NCI-H345 (cell line): Measurements from ENCODE around the gene FGF16.
"Not testable (repeated sequence)": the region's sequence is repeated elsewhere in the genome, so short reads cannot be mapped to it uniquely, and the experiment has no call there.

ENCODE experiments used
- DNase-seq: peaks from one replicate; lab custom pipeline; 2025; lab: John Stamatoyannopoulos, UW

The FGF16 gene

DNA sequence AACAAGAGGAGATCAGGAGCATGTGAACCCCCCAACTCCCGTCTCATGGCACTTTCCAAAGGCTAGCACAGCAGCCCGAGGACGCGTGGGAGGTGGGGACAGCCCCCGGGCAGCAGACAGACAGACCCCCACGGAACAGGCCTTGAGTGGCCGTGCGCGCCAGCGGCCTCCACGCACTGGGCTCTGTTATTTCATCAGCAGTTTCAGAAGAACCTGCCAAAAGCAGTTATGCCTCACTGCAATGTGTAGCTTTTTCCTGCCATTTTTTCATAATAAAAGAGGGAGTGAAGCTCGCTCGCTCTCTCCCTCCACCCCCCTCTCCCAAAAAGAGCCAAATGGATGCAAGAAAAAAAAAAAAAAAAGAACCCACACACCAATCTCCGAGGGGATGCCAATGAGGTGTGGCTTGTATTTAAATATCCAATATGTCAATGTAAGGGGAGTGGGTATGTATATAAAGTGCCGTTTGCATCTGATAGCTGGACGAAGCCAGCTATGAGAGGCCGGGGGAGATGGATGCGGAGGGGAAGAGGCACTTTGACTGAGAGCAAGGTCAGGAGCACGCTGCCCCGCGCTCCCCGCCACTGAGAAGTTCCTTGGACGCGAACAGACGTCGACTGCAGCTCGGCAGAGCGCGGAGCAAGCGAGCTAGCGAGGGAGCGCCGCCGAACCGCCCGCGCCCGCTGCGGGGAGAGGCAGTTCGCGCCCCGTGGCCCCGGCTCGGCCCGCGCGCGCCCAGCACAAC, at the start of gene FGF16:
TSS of gene FGF16 (plus strand) at position 482 of the 745 bp plus-strand sequence. CDS start 286 bp downstream, outside the sequence.
- DNase-seq: no peak

DNA sequence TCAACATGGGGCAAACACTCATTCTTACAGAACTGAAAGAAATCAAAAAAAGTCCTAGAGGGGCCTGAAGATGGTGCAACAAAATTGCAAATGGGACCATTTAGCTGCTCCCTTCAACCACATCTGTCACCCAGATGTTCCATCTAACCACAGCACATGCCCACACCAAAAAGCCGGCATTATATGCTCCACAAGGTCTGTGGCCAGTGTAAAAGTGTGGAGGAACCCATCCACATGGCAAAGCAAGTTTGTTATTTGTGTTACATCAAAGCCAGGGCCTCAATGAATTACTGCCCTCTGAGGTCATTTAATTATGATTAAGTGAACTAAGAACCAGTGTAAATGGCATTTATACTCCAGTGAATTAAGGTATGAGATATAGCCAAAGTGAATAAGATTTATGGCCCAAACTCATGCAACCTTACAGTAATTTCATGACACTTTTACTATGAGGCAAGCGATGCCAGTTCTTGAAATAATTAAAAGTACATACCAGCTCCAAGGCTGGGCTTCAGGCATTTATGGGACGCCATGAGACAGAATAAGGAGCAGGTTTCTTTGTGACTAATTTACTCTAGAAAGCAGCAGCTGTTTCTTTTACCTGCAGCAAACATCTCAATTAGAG, 48.7 kb upstream of the FGF16 start:
- no peak for DNase-seq

DNA sequence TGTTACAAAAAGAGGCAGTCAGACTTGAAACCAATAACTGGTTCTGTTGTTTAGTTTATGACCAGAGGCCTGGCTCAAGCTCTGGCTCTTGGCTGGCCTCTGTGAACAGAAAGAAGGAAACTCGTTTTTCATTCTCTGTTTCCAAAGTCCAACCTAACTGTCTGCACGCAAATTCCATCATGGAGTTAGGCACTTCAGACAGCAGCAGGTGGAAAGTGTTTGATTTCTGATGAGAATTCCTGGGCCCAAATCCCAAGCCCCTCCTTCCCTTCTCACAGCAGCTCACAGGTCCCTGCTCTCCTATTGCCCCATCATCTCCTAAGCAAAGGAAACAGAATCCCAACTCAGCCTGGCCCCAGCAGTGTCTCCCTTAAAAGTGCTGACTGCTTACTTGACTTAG, 42.8 kb upstream of the FGF16 start:
- no peak for DNase-seq

DNA sequence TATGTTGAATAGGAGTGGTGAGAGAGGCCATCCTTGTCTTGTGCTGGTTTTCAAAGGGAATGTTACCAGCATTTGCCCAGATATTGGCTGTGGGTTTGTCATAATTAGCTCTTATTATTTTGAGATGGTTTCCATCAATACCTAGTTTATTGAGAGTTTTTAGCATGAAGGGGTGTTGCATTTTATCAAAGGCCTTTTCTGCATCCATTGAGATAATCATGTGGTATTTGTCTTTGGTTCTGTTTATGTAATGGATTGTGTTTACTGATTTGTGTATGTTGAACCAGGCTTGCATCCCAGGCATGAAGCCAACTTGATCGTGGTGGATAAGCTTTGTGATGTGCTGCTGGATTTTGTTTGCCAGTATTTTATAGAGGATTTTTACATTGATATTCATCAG, 39.4 kb upstream of the FGF16 start:
- not testable (repeated sequence) for DNase-seq

DNA sequence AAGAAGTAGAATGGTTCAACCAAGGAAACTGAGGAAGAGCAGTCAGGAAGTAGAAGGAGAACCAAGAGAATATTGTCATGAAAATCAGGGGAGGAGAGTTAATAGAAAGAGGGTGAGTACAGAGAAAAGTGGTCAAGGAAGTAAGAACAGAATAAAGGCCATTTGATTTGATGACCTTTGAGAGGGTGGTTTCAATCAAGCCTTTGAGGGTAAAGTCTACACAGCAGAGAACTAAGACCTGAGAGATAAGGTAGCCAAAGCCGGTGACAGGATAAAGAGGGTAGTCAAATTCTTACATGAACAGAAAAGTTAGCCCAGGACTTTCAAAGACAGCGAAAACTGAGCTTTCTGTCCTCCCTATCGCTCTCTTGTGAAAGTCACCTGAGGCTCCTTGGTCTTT, 34.6 kb upstream of the FGF16 start:
- no peak for DNase-seq

DNA sequence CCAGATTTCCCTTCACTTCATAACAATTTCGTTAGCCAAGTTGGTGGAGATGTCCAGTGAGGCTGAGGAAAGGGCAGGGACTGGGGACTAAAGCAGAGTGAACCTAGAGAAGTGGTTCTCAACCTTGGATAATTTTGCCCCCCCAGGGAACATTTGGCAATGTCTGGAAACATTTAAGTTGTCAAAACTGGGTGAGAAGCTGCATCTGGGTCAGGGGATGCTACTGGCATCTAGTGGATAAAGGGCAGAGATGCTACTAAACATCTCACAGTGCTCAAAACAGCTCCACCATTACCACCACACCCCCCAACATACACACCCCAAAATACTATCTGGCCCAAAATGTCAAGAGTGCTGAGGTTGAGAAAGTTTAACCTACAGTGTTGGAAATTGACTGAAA, 32.0 kb upstream of the FGF16 start:
- no peak for DNase-seq

DNA sequence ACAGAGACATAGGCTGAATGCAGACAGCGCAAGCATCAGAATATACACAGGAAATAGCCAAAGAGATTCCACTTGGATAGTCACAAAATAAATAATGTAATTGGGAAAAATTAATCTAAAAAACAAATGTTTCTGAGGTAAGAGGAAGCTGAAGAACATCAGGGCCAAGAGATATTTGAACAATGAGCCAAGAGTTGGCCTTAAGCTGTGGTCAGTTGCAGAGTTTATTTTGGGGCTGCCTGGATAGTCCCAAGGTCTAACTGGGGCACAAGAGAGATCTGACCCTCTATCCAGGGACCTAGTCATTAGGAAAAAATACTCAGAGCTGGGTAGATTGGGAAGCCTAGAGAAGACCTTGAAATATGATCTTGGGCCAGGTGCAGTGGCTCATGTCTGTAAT, 31.3 kb upstream of the FGF16 start:
- no peak for DNase-seq

DNA sequence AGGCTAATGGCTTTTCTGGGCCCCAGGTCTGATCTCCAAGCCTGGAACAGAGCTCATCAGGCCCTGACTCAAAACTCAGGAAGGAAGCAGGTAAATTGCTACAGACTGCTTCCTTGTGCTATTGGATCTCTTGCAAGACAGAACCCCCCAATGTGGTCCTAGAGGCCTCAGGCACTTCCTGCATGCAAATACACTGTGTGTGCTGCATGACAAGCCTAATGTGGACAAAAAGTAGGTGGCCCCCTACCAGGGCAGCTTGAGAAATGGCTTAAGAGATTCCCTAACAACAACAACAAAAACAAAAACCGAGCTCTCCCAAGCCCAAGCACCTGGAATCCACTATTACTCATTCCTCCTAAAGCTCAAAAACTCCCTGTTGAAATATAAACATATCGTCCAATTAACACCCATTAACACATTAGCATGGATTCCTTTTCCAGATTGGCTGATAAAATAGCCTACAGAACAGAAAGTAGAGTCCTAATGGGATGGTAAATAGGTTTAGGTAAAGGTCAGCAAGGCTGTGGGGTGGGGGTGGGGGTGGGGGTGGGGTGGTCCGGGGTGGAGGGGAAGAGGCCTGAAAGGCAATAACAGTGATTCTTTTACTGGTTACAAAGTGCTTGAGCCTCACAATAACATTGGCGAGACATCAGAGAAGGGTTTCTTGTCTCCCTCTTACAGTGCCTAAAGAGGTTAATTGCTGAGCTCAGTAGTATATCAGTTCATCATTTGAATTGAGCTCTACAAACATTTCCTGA, 24.1 kb upstream of the FGF16 start:
- DNase-seq: no peak

DNA sequence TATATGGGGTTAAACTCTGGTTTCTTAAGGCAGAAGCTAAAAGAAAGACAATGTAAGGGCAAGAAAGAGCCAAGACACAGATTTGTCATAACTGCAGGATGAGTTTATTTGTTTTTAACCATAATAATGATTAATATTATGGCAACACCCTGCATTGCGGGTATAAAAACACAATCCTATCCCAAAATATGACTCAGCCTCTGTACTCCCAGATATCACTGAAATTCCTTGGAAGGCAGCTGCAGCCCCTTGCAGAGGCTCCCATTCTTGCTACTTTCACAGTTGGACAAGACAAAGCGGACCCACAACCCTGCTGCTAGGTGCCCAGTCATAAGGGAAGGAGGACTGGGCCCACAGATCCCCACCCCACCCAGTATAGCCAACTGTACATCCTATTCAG, 20.4 kb upstream of the FGF16 start:
- DNase-seq: no peak

DNA sequence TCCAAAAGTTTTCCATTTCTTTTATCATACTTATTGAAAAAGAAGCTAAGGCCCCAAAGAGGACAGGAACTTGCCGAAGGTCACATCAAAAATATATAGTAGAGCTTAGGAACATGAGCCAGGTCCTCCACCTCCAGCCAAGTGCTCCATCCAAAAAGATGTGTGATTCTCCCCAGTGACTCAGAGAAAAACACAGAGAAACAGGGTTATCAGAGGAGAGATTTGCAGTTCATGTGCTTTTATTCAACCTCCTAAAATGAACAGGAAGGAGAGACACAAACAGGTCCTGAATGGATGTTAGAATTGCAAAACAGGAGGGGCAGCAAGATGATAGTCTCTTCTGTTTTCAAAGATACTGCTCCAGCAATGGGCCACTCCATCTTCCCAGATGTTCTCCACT, 19.6 kb upstream of the FGF16 start:
- DNase-seq: no peak

DNA sequence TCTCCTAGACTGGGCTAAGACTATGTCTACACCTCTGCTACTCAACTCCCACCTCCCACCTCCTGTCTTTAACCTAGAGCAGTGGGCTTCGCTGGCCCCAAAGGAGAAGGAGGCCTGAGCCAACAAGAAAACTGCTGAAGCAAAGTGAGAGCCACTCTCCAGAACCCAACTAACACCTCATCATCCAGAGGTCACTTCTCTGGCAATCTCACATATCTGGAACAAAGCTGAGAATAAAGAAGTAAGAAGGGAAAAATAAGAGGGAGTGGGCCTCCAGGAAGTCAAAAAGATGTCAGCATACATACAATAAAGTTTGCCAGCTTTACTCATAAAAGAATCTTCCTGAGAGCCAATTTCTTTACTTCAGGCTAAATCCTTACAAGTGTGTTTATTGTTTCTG, 18.6 kb upstream of the FGF16 start:
- DNase-seq: no peak

DNA sequence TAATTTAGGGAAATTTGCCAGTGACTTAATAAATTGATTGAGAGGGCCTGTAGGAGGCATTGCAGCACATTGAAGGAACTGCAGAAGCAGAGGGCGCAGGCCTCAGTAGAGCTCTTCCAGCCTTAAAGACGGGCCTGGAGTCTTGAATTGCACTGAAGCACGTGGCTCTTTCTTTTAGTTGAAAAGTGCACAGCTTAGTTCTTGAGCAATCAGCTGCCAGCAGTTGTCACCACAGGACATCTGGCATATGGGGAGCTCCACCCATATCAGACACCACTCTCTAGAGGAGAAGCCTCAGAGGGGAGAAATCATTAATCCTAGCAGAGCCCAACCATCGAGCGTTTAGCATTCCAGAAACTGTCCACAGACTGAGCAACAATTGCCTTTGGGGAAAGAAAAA, 16.0 kb upstream of the FGF16 start:
- DNase-seq: no peak

DNA sequence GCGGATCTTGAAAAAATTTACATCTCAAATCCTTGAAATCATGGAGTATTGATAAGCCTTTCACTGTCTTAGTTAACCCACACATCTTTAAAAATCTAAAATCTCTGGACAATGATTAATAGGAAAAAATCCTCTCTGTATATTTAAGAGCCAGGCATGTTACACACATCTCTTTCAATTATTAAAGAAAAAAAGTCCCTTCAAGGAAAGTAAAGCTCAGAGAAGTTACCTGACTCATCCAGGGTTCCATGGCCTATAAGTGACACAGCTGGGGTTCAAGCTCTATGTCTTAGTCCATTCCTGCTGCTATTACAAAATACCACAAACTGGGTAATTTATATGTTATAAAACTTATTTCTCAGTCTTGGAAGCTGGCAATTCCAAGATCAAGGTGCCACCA, 14.2 kb upstream of the FGF16 start:
- no peak for DNase-seq

DNA sequence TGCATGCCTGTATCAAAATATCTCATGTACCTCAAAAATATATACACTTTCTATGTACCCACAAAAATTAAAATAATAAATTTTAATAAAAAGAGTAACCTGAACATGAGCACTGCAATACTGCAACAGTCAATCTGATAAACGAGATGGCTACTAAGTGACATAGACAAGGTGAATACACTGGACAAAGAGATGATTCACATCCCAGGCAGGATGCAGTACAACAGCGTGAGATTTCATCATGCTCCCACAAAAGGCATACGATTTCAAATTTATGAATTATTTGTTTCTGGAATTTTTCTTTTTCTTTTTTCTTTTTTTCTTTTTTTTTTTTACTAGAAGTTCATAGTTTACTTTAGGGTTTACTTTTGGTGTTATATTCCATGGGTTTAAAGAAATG, 12.2 kb upstream of the FGF16 start:
- DNase-seq: no peak

DNA sequence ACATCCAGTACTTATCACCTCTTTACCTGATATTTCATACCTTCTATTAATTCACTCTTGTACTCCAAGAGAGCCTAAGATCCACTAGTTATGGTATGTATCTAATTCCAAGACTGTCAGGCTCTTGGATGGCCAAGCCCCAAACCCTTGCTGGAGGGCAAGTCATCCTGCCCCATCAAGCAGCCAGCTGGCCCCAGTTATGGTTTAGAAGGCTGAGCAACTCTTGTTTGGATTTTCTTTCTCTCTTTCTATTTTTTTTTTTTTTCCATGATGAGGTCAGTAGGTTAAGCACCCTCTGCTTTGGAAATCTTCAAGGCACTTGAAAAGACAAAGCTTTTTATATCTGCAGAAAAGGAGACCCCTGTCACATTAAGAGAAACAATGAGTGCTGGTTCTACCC, 10.9 kb upstream of the FGF16 start:
- no peak for DNase-seq

DNA sequence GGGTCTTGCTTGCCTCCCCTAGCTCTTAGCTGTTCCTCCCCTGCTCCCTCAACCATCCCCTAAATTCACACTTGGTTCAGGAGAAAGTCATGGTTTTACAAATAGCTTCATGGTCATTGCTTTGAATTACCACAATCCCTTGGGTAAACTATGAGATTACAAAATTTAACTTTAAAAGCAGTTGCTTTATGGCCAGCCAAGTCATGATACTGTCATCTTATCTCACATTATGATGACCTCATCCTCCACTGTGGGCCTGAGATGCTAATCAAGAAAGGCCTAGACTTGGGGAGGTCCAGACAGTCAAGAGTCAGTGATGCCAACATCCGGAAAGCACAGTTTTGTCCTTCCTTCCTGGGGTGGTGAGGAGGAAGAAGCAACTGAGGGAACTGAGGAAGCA, 10.5 kb upstream of the FGF16 start:
- no peak for DNase-seq

DNA sequence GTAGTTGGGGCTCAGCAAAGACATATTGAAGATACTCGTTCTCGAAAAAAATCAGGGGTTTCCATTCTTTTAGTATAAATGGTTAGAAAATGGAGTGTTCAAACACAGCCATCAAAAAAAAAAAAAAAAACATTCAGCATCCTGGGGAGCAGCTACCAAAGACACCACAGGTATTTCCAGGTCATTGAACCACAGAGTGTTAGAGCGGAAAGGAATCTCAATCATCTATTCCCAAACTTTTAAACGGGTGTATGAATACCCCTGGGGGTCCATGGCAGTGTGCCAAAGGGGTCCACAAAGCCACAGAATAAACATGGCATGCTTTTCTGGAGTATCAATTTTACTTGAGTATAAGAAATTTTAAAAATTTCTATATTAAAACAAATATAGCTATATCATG, 6.9 kb upstream of the FGF16 start:
- DNase-seq: no peak

DNA sequence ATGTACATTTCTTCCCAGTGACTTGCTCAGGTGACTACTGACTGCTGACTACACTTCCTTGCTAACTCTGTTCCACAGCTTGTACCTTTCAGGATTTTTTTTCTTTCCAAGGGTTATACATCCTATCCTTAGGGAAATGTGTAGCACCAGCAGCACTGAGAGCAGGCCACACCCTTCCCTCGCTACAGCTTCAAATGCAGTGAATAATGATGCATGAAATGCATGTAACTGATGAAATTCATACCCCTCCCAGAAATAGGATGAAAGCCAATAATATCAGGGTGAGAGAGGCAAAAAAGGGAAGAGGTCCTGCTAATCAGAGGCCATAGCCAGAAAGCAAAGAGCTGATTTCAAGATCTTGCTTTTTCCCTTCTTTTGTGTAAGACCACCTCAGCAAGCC, 6.2 kb upstream of the FGF16 start:
- no peak for DNase-seq

DNA sequence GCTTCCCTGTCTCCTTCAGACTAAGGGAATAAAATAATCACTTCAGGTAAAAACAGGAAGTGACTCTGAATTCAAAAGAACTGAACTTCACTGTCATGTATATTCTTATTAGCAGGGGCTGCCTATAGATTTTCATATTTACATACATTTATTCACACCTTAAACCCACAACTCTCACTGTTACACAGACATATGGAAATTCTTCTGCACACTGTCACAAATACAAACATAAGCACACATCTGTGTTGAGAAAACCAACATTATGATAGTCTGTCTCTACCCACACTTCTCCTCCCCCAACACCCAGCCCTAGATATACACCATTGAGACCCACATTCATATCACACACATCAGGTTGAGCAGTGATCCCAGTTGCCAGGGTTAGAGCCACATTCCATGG, 5.7 kb upstream of the FGF16 start:
- DNase-seq: no peak

DNA sequence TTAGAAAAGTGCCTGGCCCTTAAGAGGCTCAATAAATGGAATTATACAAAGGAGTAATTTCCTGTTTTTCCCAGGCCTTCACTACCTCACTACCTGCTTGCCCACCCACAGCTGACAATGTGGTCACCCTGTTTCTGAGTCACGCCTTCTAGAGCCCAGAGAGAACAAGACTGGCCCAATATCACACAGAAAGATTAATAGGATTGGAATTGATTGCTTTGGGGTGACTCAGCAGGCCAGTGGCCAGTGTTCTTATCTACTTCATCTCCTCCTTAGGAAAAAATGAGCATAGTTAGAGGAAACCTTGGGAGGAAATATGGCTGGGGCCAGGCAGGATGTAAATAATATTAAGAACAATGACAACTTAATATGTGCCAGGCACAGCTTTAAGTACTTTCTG, 4.5 kb upstream of the FGF16 start:
- DNase-seq: no peak

DNA sequence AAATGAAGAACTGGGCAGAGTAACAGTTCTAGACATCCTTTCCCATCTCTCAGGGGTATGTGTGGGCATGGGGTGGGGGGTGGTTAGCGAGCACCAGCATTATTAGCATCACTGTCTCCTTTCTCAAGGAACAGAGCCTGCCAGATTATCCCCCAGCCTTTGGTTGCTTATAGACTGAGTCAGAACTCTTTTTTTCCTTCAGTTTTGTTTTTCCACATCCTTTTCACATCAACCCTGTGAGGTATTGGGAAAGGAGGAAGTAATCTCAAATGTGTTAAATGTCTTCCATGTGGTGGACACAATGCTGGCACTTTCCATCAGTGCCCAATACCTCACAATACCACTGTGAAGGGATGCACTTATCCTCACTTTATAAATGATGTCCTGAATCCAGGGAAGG, 3.1 kb upstream of the FGF16 start:
- no peak for DNase-seq

DNA sequence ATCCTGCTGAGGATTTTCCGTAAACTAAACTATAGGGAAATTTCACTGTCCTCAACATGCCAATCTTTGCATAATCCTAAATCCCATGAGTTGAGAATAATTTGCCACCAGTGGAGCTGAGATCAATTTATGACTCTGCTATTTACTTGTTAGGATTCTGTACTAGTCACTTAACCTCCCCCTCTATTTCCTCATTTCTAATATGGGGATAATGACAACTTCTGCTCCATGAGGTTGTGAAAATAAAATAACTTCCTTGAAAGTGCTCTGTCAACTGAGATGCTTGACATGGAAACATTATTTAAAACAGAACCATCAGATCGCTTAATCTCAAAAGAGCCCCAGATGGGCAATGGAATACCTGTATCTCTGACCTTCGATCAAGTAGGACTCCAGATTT, 2.6 kb upstream of the FGF16 start:
- no peak for DNase-seq

DNA sequence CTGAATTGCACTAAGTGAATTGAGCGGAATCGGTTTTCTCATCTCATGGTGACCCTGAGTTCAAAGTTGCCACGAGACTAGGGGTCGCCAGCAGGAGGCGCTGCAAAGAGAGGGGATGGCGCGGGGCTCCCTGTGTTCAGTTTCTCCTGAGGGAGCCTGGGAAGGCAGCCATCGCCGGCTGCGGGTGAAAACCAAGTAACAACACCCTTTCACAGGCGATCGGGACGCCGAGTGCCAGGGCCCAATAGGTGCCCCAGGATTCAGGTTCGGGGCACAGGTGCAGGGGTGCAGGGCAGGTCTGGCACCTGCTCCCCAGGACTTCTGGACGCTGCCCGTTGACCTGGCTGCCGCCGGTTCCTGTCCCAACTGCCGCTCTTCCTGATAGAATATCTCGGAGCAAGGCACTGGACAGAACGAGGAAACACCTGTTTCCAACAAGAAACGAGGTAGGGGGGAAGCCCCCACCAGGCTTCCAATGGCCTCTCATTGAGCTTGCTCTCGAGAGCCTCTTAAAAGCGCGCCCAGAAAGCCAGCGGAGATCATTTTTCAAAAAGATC, 1.1 kb upstream of the FGF16 start:
- no peak for DNase-seq
